ENCODE measurements around the gene KCNQ1.

The KCNQ1 gene

DNA sequence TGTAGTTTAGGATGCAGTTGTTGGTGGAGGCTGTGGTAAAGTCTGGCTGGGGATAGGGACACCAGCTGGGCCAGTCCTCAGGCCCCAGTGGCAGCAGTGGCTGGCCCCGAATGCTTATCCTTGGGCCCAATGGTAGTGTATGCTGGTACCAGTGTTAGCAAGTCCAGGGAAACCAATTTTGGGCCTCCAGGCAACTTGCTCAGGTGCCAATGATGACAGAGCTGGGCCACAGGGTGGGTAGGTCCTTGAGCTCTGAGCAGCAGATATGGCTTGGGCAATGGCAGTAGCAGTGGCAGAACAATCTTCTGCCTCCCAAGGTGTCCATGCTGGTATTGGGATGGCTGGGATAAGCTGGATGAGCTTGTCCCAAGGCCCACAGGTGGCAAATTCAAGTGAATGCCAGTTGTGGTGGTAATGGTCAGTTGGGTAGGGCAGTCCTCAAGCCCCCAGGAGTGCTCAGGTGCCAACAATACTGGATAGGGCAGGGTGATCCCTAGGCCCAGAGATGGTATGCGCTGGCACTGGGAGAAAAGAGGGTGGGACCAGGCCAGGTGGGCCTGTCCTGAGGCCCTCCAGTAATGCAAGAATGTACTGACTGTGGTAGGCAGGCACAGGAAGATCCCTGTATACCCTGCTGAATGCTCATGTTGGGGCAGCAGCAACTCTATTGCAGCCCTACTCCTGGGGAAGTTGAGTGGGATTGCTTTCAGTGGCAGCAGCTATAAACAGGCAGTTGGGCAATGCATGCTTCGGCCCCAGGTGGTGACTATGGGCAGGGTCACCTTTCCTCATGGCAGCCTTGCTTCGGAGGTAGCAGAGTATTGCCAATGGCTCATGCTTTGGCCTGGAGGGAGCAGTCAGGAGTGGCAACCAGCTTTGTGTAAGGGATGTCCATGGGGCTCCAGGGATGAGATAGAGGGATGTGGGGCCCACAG, 200.3 kb downstream of the KCNQ1 start:
- no peak for DNase-seq (ENCODE audit: low spot score)
- FAIRE-seq: no peak

DNA sequence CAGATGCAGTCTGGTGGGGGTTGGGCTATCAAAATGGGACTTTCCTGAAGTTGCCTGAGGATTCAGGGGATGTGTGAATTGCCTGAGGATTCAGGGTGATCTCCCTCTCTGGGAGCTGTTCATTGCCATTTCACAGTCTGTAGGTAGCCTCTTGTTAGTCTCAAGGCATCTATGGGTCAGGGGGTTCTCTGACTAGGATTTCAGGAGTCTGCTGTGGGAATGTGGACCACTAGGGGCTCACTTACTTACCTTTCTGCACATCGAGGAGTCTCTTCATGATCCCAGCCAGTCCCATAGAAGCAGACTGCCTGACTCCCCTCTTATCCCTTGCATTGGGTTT, 200.9 kb downstream of the KCNQ1 start:
- DNase-seq (ENCODE audit: low spot score): no peak
- no peak for FAIRE-seq

DNA sequence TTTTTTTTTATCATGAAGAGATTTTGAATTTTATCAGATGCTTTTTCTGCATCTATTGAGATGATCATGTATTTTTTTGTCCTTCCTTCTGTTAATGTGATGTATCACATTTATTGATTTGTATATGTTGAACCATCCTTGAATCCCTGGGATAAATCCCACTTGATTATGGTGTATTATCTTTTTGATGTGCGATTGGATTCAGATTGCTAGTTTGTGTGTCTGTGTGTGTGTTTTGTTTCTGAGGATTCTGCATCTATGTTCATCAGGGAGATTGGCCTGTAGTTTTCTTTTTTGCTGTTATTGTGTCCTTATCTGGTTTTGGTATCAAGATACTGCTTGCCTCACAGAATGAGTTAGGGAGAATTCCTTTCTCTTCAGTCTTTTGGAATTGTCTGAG, 202.4 kb downstream of the KCNQ1 start:
- DNase-seq (ENCODE audit: low spot score) (no peak), FAIRE-seq (no peak)

DNA sequence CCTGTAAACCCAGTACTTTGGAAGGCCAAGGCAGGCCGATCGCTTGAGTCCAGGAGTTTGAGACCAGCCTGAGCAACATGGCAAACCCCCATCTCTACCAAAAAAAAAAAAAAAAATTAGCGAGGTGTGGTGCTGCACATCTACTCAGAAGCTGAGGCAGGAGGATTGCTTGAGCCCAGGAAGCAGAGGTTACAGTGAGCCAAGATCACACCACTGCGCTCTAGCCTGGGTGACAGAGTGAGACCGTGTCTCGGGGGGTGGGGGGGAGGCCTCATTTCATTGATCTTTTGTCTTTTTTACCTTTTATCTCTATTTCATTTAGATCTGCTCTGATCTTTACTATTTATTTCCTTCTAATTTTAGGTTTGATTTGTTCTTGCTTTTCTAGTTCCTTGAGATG, 203.1 kb downstream of the KCNQ1 start:
- DNase-seq (ENCODE audit: low spot score): no peak
- no peak for FAIRE-seq

DNA sequence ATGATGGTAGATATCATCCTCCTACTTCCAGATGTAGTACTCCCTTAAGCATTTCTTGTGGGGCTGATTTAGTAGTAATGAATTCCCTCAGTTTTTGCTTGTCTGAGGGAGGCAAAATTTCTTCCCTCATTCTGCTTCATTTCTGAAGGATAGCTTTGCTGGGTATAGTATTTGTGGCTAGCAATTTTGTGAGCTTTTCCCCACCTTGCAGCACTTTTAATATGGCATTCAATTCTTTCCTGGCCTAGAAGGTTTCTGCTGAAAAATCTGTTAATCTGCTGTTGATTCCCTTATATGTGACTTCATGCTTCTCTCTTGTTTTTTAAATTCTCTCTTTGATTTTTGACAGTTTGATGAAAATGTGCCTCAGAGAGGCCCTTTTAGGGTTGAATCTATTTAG, 204.6 kb downstream of the KCNQ1 start:
- FAIRE-seq: no peak
- no peak for DNase-seq (ENCODE audit: low spot score)

DNA sequence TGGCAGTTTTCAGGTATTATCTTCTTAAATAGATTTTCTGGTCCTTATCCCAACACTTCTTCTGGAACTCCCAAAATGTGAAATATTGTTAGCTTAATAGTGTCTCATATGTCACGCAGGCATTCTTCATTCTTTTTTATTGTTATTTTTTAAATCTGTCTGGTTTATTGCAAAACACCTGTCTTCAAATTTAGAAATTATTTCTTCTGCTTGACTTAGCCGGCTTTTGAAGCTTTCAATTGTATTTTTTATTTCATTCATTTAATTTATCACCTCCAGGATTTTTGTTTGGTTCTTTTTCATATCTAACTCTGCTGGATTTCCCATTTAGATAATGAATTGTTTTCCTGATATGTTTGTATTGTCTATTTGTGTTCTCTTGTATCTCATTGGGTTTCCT, 205.0 kb downstream of the KCNQ1 start:
- DNase-seq (ENCODE audit: low spot score) (no peak), FAIRE-seq (no peak)

DNA sequence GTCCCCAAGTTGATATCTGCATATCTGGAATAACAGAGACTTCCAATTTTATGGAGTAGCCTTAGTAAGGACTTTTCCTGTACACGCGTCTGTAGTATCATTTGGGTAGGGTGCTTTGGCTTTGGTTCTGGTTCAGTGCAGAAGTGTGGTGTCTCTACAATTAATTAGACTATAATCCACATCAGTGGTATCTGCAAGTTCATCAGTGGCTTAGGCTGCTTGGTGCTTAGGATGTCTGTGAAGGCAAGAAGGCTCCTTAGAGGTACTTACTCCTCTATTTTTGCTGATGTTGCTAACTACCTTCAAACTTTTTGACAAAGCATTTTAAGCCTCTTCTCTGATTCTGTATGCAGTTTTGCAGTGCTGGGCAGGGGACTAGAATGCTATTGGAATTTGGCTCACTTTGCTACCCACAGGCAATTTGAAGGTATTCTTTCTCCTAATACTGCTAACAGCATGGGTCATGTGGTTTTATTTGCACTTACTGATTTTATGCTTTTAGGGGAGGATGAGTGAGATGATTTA, 205.6 kb downstream of the KCNQ1 start:
- no peak for DNase-seq (ENCODE audit: low spot score)
- no peak for FAIRE-seq

DNA sequence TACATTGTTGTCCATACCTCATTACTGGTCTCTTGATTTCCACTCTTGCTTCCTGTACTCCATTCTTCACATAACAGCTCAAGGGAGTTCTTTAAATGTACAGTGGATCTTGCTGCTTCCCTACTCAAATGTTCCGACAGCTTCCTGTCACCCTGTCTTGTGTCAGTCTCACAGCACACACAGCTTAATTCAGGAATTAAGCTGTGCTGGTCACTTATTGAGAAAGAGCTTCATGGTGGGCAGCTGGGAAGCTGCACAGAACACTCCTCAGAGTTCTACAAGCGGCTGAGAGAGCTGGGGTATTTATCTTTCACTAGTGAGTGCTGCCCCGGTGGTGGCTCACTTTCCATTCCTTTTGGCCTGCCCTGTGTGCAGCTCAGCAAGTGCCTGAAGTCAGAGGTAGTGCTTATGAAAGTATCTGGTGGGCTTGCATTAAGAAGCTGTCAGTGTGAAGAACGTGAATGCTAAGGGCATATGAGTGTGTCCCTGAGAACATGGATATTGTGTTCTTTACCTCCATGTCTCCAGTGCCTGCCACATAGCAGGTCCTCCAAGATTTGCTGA, 206.3 kb downstream of the KCNQ1 start:
- no peak for FAIRE-seq

DNA sequence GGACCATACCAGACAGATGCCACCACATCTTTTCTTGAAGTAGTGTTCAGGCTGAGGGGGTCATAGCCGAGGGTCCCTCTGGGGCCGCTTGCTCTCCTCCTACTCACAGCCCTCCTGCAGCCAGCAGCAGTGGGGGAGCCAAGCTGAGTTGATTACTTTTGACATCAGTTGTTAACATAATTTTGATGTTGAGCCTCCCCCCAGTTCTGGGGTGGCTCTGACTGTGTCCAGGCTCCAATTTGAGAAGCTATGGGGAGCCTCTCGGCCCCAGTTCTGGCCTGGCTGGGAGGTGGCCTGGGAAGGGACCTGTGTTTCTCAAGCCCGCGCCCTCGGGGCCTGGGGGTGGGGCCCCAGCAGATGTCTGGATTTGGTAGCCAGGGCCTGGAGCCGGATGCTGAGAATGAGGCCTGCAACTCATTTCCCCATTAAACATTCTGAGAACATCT, 207.0 kb downstream of the KCNQ1 start:
- no peak for FAIRE-seq
- DNase-seq (ENCODE audit: low spot score): no peak

More for the DNA sequence above, 206.3 kb downstream of the KCNQ1 start:
- DNase-seq (ENCODE audit: low spot score): no peak

DNA sequence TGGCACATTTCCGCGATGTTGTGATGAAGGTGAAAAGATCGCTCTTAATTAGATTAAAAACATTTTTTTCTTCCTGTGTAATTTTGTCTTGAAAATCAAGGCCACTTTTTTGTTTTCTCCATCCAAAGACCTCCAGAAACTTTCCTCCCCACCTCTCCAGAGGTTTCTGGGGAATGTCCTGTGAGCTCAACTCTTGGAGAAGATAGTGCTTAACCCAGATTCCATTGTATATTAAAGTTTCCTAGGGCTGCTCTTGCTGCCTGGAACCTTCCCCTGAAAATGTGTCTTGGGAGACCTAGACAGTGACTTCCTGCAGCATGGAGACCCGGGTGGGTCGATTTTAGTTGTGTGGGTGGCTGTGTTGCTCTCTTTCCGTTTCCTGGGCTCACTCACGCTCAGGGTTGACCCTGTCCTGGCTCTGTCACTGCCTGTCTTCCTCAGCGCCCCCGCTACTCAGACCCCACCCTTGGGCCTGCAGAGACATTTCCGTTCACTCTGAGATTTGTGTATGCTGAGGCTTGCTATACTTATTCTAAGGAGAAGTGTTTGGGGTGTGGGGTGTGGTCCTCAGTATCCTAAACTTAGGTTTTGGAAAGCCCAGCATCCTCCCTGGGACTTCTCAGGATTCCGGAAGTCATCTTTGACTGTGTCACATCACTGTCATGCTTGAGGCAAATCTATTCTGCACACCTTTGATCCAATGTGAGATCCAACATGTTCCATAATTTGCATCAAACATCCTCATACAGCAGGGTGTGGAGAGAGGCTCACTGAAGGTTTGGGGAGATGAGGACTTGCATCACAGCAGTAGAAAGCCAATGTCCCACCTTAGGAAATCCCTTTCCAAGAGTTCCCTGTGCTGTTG, 207.8 kb downstream of the KCNQ1 start:
- FAIRE-seq (no peak), DNase-seq (ENCODE audit: low spot score) (no peak)

DNA sequence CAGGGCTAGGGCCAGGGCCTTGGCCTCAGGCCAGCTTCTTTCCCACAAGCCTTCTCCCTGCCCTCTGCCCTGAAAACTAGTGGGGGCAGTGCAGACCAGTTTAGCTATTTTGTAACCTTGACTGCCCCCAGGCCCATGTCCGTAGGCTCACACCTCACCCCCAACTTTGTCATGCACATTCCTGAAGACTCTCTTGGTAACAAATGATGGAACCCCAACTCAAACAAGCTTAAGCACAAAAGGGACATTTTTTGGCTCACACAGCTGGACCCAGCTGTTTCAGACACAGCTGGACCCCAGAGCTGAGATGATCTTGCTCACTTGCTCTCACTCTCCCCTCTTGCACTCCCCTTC, 208.4 kb downstream of the KCNQ1 start:
- DNase-seq (ENCODE audit: low spot score): no peak
- no peak for FAIRE-seq

DNA sequence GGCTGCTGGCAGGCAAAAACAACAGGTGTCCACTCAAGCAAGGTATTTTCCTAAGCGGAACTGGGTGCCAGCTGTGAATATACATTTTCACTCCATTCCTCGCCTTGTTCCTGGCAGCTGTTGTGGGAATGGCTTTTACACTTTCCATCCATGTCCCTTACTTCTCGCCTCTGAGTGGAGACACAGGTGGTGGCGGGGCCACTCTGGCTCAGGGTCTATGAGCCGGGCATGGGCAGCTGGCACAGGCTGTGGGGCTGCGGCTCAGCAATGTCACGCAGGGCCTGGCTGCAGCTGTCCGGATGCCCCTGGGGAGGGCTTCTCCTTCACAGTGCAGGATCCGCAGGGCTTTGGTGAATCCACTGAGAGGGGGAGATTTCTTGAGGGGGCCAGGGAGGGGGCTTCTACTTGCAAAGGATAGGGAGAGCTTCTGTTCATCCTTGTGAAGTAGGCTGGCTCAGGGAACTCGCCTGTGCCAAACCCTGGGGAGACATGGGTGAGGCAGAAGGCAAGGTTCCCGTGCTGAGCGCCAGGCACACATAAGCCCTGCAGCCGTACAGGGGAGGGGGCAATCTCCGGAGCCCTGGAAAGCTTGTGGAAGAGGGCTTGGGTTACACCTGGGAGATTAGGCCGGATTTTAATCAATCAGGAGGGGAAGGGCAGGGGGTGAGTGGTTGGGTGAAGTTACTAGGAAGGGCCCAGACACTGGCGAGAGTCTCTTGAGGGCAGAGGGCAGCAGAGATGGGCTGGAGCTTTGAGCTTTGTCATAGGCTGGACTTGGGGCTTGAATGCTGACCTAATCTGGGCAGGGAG, 209.3 kb downstream of the KCNQ1 start:
- FAIRE-seq (no peak), DNase-seq (ENCODE audit: low spot score) (no peak)

DNA sequence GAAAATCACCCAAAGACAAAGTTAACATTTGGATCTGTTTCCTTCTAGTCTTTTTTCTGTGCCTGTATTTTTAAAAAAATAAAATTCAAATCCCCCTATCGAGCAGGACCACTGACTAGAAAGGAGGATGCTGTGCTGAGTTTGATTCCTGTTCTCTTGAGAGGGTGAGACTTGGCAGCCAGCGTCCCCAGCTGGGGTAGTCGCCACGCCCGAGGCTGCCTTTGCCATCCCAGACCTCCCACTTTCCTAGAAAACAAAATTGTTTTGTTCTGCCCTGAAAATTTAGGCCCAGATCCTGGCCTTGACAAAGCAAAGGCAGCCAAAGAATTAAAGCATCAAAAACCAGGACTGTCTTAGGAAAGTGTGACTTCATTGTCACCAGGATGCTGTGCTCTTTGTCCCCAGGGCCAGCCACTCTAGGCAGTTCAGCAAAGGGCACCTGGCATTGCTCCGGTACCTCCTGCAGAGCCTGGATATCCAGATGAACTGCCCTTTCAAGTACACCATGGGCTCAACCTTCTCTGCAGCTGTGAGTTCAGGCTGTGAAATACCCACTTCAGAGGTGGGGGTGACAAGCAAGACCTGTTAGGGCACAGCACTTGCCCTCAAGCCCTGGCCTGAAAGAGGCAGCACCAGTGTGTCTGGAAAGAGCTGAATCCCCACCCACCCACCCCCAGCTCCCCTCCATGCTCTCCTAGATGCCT, 210.4 kb downstream of the KCNQ1 start:
- DNase-seq (ENCODE audit: low spot score): no peak
- no peak for FAIRE-seq

DNA sequence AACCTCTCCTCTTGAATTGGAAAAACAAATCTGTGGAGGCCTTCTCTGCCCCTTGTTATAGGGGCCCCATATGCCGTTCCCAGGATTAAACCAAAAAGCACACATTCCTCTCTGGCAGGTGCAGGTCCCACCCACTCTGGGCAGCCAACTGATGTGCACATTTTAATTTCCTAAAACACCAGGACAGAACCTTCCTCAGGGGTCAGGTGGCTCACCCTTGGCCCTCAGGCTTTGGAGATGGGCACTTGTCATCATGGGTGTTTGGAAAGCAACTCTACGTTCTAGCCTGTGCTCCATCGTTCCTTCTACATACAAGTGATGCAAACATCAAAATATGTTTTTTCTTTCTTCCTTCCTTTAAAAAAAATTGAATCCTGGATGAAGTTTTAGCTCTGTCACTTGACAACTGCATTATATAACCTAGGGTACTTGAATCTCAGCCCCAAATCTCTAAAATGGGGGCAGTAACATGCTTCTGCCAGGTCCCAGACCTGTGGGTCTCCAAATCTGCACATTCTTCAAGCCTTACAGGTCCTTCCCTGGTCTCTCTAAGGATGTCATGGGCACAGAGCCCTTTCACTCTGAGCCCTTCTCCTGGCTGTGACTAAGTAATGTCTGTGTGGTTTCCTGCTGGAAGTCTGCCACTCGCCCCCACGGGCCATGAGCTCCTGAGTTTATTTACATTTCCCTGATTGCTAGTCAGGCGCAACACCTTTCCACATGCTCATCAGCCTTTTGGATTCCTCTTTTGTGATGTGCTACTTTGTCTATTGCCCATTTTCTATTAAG, 211.2 kb downstream of the KCNQ1 start:
- FAIRE-seq: peak; percentile 60
- DNase-seq (ENCODE audit: low spot score): peak; percentile 67

DNA sequence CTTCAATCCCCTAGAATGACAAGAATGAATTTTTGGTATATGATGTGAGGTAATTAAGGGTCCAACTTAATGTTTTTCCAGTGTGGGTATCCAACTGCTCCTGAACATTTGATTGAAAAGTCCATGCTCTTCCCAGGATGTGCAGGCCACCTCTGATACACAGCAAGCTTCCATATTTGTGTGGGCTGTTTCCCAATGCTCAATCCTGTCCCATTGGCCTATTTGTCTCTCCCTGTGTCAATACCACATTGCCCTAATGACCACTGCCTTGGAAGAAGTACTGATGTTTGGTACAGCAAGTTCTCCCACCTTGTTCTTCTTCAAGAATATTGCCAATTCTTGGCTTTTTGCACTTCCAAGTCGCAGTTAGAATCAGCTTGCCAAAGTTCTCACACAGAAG, 212.1 kb downstream of the KCNQ1 start:
- FAIRE-seq (no peak), DNase-seq (ENCODE audit: low spot score) (no peak)

DNA sequence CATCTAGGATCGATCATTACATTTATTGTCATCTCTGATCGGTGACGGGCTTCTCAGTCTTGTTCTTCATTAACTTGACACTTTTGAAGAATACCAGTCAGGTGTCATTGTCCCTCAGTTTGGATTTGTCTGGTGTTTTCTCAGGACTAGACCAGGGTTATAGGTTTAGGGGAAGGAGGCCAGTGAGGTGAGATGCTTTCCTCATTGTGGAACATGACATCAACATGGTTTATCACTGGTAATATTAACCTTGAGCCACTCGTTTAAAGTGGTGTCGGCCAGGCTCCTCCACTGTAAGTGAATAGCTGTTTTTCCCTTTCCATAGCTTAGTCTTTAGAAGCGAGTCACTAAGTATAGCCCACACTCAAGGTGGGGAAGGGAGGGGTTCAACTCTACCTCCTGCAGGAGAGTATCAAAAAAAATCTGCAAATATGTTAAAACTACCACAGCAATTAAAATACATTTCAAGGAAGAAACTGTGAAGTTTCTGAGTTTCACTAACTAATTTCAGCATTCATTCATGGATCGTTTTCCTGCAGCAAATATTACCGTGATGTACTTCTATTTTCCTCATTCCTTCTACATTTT, 213.0 kb downstream of the KCNQ1 start:
- no peak for FAIRE-seq
- no peak for DNase-seq (ENCODE audit: low spot score)

DNA sequence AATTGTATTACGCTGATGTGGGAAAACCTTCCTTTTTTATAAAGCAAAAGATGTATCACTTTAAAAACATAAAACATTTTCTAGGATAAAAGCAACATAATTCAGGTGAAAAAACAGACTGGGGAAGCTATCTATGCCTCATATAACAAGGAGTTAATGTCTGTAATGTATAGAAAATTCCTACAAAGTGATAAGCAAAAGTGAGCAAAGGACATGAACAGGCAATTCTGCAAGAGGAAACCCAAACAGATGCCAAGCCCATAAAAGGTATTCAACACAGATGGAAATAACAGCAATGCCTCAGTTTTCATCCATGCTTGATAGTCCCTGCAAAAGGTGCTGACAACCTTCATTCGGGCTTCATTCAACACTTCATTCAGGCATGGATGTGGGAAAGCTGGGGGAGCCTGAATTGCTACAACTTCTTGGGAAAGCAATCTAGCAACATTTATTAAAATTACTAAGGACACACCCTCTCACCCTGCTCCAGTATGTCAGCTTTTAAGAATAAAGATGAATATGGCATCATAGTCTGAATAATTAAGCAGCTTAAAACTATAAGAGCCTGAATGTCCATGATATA, 215.6 kb downstream of the KCNQ1 start:
- FAIRE-seq: no peak

DNA sequence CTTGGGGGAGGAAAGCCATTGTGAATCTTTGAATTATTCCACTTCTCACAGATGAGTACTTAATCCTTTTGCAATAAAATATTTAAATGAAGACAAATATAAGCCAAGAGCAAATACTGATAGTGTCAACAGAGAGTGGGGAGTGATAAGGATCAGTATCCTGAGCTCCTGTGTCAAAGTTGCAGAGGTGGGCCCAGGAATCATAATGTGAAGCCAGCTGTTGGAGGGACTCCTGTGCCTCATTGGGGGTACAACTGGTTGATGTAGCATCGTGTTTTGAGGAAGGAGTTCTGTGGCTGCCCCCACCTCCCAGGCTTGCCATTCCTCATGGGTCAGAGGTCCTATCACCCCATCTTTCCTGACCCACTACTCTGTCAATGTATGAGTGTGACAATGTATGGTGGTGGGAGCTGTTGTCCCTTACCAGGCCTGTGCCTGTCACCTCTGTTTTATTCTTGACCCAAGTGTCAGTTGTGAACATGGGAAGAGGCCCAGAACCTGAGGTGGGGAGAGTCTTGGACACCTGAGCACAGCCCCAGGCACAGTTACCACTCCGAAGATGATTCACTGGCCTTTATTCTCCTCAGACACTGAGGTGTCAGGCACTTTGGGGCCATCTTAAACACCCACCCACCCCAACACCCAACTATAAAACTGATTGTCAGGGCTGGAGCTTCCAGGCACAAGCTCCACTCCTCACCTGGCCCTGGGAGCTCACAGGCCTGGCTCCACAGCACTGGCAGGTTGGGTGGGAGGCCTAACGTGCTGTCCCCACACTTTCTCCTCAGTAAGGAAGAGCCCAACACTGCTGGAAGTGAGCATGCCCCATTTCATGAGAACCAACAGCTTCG, 216.6 kb downstream of the KCNQ1 start:
- DNase-seq (ENCODE audit: low spot score): no peak
- no peak for FAIRE-seq

More for the DNA sequence above, 215.6 kb downstream of the KCNQ1 start:
- no peak for DNase-seq (ENCODE audit: low spot score)

Data from RCC 7860 (cell line).